HCT116 (cell line): ENCODE results near the gene RPTOR. TPM values are rescaled to one million over a fixed set of nuclear protein-coding genes. Genes with fewer than 3 reads are reported as not detected.

ENCODE experiments used
- ATAC-seq: fragments of 200-7000 bp; cut with Tn5 transposase; 2 replicates; pipeline ENCODE4 v1.9.1; 2020; ENCODE audit warnings: mild to moderate bottlenecking, moderate library complexity
- BruUV-seq: library from RNA; stranded (reverse); fragments of 400-500 nt; replicated peaks from 2 replicates; lab custom pipeline; 2021; lab: Mats Ljungman, UMichigan
- CTCF ChIA-PET: fragments of 300-600 bp; sonication (Branson Sonifier 250); formaldehyde crosslinking; loops from one replicate; lab custom pipeline; 2021; ENCODE audit warnings: antibody characterized with exemption; lab: Charles Lee
- POLR2A ChIA-PET: fragments of 300-600, 350-600 bp; sonication (Branson Sonifier 250); formaldehyde crosslinking; loops from one replicate; lab custom pipeline; 2021; ENCODE audit warnings: antibody characterized with exemption; lab: Charles Lee
- RAD21 ChIA-PET, 2 experiments: fragments of 300-600 bp; sonication (Branson Sonifier 250); formaldehyde crosslinking; loops; one replicate each; lab custom pipeline; 2023; ENCODE audit warnings: low total read pairs in 2 of 2; ENCODE audit not compliant: uncharacterized antibody in 2 of 2, unreplicated experiment in 2 of 2, low non-redundant PET in 1 of 2; lab: Charles Lee
- DNase-seq: peaks from one replicate; pipeline ENCODE4 v3.0.0-alpha.2; 2010; ENCODE audit warnings: low read depth, low spot score
- H2AFZ ChIP-seq: fragments of 200-600 bp; shearing (Covaris generic), sonication (generic); 2 replicates; pipeline ENCODE4 v1.6.1; 2017; ENCODE audit warnings: low read depth, mixed run types, mixed read lengths, antibody characterized with exemption, low read length; ENCODE audit not compliant: poor library complexity, severe bottlenecking
- H3K27ac ChIP-seq: 2 replicates; pipeline ENCODE4 v1.5.1; 2012; ENCODE audit warnings: low read depth, low read length
- H3K27me3 ChIP-seq: fragments of 200-600 bp; sonication (generic); 2 replicates; pipeline ENCODE4 v1.6.1; 2016; ENCODE audit warnings: mixed run types, low read length, mixed read lengths; ENCODE audit not compliant: insufficient read depth
- H3K36me3 ChIP-seq, 2 experiments: fragments of 200-500 bp in 1 of 2; fragments of 200-600 bp in 1 of 2; sonication (Bioruptor generic) in 1 of 2; sonication (generic) in 1 of 2; 2 replicates each; pipeline versions ENCODE4 v1.5.1 to v1.6.1; 2014 to 2016; ENCODE audit warnings: low read length in 2 of 2, inconsistent platforms in 1 of 2, mixed read lengths in 1 of 2, mixed run types in 1 of 2; ENCODE audit not compliant: insufficient read depth in 2 of 2, control insufficient read depth in 1 of 2
- H3K4me1 ChIP-seq, 2 experiments: fragments of 200-600 bp in 1 of 2; sonication (generic) in 1 of 2; 2 replicates each; pipeline versions ENCODE4 v1.5.1 to v1.6.1; 2012 to 2017; ENCODE audit warnings: low read length in 2 of 2, inconsistent platforms in 1 of 2, mild to moderate bottlenecking in 1 of 2, mixed read lengths in 1 of 2, mixed run types in 1 of 2, moderate library complexity in 1 of 2; ENCODE audit not compliant: insufficient read depth in 2 of 2, control insufficient read depth in 1 of 2
- H3K4me2 ChIP-seq: fragments of 200-600 bp; sonication (generic); 2 replicates; pipeline ENCODE4 v1.6.1; 2017; ENCODE audit warnings: mixed run types, low read length, mixed read lengths
- H3K4me3 ChIP-seq, 2 experiments: fragments of 200-600 bp in 1 of 2; sonication (generic) in 1 of 2; replicated peaks in 1 of 2; 2 replicates each; pipeline ENCODE4 v1.5.1; 2011 to 2016; ENCODE audit warnings: low read length in 2 of 2, control low read depth in 1 of 2, low read depth in 1 of 2, mild to moderate bottlenecking in 1 of 2, mixed read lengths in 1 of 2, mixed run types in 1 of 2
- H3K79me2 ChIP-seq: fragments of 200-600 bp; sonication (generic); 2 replicates; pipeline ENCODE4 v1.6.1; 2017; ENCODE audit warnings: mild to moderate bottlenecking, mixed run types, low read length, moderate library complexity, mixed read lengths; ENCODE audit not compliant: insufficient read depth
- H3K9ac ChIP-seq: fragments of 200-600 bp; sonication (generic); 2 replicates; pipeline ENCODE4 v1.6.1; 2016; ENCODE audit warnings: low read length, mixed read lengths
- H3K9me2 ChIP-seq: fragments of 200-600 bp; sonication (generic), shearing (Covaris generic); 2 replicates; pipeline ENCODE4 v1.6.1; 2017; ENCODE audit warnings: mixed run types, mild to moderate bottlenecking, moderate library complexity; ENCODE audit not compliant: insufficient read depth
- H3K9me3 ChIP-seq, 2 experiments: fragments of 200-500 bp in 1 of 2; fragments of 200-600 bp in 1 of 2; sonication (Bioruptor generic) in 1 of 2; sonication (generic) in 1 of 2; 2 replicates each; pipeline ENCODE4 v1.6.1; 2014 to 2017; ENCODE audit warnings: low read length in 2 of 2, mixed read lengths in 2 of 2, inconsistent platforms in 1 of 2, low read depth in 1 of 2, mild to moderate bottlenecking in 1 of 2, mixed run types in 1 of 2, moderate library complexity in 1 of 2; ENCODE audit not compliant: control insufficient read depth in 1 of 2, insufficient read depth in 1 of 2
- H4K20me1 ChIP-seq: fragments of 200-600 bp; sonication (generic), shearing (Covaris generic); 2 replicates; pipeline ENCODE4 v1.6.1; 2017; ENCODE audit warnings: mixed run types, mild to moderate bottlenecking, moderate library complexity; ENCODE audit not compliant: insufficient read depth
- CBX3 ChIP-seq: IDR thresholded peaks from 2 replicates; pipeline ENCODE4 v1.6.1; 2012; ENCODE audit warnings: low read depth
- EZH2 ChIP-seq: fragments of 200-600 bp; sonication (generic); IDR thresholded peaks from 2 replicates; pipeline ENCODE4 v1.6.1; 2017; ENCODE audit warnings: antibody characterized with exemption, mixed run types
- EZH2phosphoT487 ChIP-seq: fragments of 200-600 bp; IDR thresholded peaks from 2 replicates; pipeline ENCODE4 v1.6.1; 2018; ENCODE audit warnings: antibody characterized with exemption, borderline replicate concordance
- JUND ChIP-seq: IDR thresholded peaks from 2 replicates; pipeline ENCODE4 v1.6.1; 2012
- POLR2AphosphoS5 ChIP-seq: IDR thresholded peaks from 2 replicates; pipeline ENCODE4 v1.6.1; 2011; ENCODE audit warnings: mild to moderate bottlenecking, low read depth, low read length, moderate library complexity
- SP1 ChIP-seq: IDR thresholded peaks from 2 replicates; pipeline ENCODE4 v1.6.1; 2012; ENCODE audit warnings: low read depth
- SRF ChIP-seq: IDR thresholded peaks from 2 replicates; pipeline ENCODE4 v1.6.1; 2012; ENCODE audit warnings: low read depth
- ZBTB33 ChIP-seq: IDR thresholded peaks from 2 replicates; pipeline ENCODE4 v1.6.1; 2011; ENCODE audit warnings: mild to moderate bottlenecking, low read length, moderate library complexity; ENCODE audit not compliant: insufficient replicate concordance; ENCODE audit errors: extremely low read depth
- ZNF274 ChIP-seq: fragments of 200-500 bp; sonication (Bioruptor generic); IDR thresholded peaks from 2 replicates; pipeline ENCODE4 v1.6.1; 2014; ENCODE audit warnings: mild to moderate bottlenecking, low read depth, low read length, inconsistent platforms
- intact Hi-C: fragments of 100-400 bp; cut with micrococcal nuclease; formaldehyde crosslinking; loops from 2 replicates; pipeline ENCODE4 v1.10.0; 2022
- total RNA-seq: library from RNA; stranded (reverse); gene quantifications from one replicate; pipeline ENCODE4 v1.2.1, GENCODE V29; 2021; ENCODE audit not compliant: unreplicated experiment

RPTOR gene
- total RNA-seq, 1 experiment from 2014 or later = 69.5 TPM

DNA sequence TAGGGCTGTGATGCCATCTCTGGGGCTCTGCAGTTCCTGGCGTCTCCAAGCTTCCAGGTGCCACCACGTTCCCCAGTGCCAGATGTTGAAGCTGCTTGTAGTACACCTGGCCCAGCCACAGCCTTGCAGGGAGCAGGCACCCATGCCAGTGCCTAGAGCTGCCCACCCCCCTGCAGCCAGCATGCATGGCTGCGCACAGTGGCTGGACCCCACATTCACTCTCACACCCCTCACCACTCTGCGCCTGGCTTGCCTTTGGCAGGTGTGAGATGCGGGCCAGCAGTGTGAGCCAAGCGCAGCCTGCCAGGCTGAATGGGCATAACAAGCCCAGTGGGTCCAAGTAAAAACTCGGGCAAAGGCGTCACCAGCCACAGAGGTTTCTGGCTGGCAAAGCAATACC is 371.6 kb downstream of the RPTOR start:
- BruUV-seq = no TSS peak
- no peaks in the 10 kb centered on the region for H3K4me1 ChIP-seq
- intact Hi-C loops = no loop called here
- no peak overlapping the region for H2AFZ ChIP-seq
- ATAC-seq (no peak), DNase-seq (no peak)
- no peaks in the 10 kb centered on the region for H4K20me1 ChIP-seq
- ChIA-PET POLR2A (no interaction called here), CTCF (no interaction called here), RAD21 (no interaction called here)
- H3K9ac ChIP-seq = no peak overlapping the region
- TF ChIP-seq ZNF274 = no peak
- no peak for TF ChIP-seq EZH2
- no peak for TF ChIP-seq JUND
- TF ChIP-seq ZBTB33 = no peak
- TF ChIP-seq SRF = no peak
- TF ChIP-seq POLR2AphosphoS5 = no peak
- no peak for TF ChIP-seq EZH2phosphoT487
- no peak for TF ChIP-seq CBX3
- TF ChIP-seq SP1 = no peak
- no peaks in the 10 kb centered on the region for H3K9me2 ChIP-seq
- no peaks in the 10 kb centered on the region for H3K79me2 ChIP-seq
- no peak overlapping the region for H3K4me3 ChIP-seq
- no peak overlapping the region for H3K27ac ChIP-seq
- H3K36me3 ChIP-seq = peaks cover 7 to 26% of the 10 kb centered on the region in 2 experiments; a peak in 2 of 4 replicates
- no peak overlapping the region for H3K4me2 ChIP-seq
- no peaks in the 10 kb centered on the region for H3K27me3 ChIP-seq
- H3K9me3 ChIP-seq = peaks cover 21 to 22% of the 10 kb centered on the region in 2 experiments; a peak in 3 of 4 replicates
